SK-N-SH (cell line): ENCODE data around the gene LHPP.

Source experiments
- CHD2 ChIP-seq: fragments of 150-350 bp; IDR thresholded peaks from 2 replicates; pipeline ENCODE4 v1.6.1; 2018; ENCODE audit warnings: low read length; ENCODE audit not compliant: partially characterized antibody
- EP300 ChIP-seq, 2 experiments: IDR thresholded peaks; 2 replicates each; pipeline versions ENCODE4 v1.4.0 to v1.6.1; 2012; ENCODE audit warnings: borderline replicate concordance in 1 of 2, low read depth in 1 of 2, low read length in 1 of 2
- EZH2phosphoT487 ChIP-seq: fragments of 200-600 bp; sonication (generic); IDR thresholded peaks from 2 replicates; pipeline ENCODE4 v1.6.1; 2017; ENCODE audit warnings: low read depth, mixed run types, mild to moderate bottlenecking, antibody characterized with exemption, moderate library complexity, borderline replicate concordance
- NFIC ChIP-seq: IDR thresholded peaks from 2 replicates; pipeline ENCODE4 v1.4.0; 2012; ENCODE audit warnings: borderline replicate concordance
- POLR2AphosphoS5 ChIP-seq: IDR thresholded peaks from 2 replicates; pipeline ENCODE4 v1.6.1; 2012; ENCODE audit warnings: low read depth, low read length
- YY1 ChIP-seq: IDR thresholded peaks from 2 replicates; pipeline ENCODE4 v1.4.0; 2012; ENCODE audit warnings: low read depth, mild to moderate bottlenecking
- TF ChIP-seq, protein P1 (sequence below): IDR thresholded peaks from 2 replicates; pipeline ENCODE4 v1.4.0; 2012; ENCODE audit warnings: low read depth
- TF ChIP-seq, protein P2 (sequence below): fragments of 200-600 bp; sonication (generic); IDR thresholded peaks from 2 replicates; pipeline ENCODE4 v1.6.1; 2017; ENCODE audit warnings: antibody characterized with exemption, mild to moderate bottlenecking, moderate library complexity
- TF ChIP-seq, protein P3 (sequence below): IDR thresholded peaks from 2 replicates; pipeline ENCODE4; 2012

DNA sequence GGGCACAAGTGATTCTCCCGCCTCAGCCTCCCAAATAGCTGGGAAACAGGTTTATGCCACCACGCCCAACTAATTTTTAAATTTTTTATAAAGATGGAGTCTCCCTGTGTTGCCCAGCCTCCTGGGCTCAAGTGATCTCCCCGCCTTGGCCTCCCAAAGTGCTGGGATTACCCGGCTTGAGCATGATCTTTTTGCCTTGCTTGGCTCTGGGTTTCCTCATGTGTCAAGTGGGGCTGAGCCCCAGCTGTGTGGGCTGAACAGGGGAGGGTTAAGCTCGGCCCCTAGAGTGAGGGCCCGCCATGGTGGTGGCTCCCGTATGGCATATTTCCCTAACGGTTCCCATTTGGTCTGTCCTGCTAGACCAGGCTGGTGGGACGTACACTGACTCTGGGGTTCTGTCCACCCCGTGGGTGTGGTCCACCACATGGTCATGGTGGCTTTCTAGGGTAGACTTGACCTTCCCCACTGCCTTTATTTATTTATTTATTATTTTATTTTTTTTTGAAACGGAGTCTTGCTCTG, 66.3 kb downstream of the LHPP start:
- TF ChIP-seq YY1 (no peak), POLR2AphosphoS5 (no peak), NFIC (no peak), EZH2phosphoT487 (no peak), CHD2 (no peak), EP300 (IDR thresholded peaks at IDR 0.05; ENCODE audit: borderline replicate concordance in 1 of 2, low read depth in 1 of 2, low read length in 1 of 2) (no peak)
- TF ChIP-seq, protein P1, sequence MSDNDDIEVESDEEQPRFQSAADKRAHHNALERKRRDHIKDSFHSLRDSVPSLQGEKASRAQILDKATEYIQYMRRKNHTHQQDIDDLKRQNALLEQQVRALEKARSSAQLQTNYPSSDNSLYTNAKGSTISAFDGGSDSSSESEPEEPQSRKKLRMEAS, result no peak
- TF ChIP-seq, protein P2, sequence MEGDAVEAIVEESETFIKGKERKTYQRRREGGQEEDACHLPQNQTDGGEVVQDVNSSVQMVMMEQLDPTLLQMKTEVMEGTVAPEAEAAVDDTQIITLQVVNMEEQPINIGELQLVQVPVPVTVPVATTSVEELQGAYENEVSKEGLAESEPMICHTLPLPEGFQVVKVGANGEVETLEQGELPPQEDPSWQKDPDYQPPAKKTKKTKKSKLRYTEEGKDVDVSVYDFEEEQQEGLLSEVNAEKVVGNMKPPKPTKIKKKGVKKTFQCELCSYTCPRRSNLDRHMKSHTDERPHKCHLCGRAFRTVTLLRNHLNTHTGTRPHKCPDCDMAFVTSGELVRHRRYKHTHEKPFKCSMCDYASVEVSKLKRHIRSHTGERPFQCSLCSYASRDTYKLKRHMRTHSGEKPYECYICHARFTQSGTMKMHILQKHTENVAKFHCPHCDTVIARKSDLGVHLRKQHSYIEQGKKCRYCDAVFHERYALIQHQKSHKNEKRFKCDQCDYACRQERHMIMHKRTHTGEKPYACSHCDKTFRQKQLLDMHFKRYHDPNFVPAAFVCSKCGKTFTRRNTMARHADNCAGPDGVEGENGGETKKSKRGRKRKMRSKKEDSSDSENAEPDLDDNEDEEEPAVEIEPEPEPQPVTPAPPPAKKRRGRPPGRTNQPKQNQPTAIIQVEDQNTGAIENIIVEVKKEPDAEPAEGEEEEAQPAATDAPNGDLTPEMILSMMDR, result no peak
- TF ChIP-seq, protein P3, sequence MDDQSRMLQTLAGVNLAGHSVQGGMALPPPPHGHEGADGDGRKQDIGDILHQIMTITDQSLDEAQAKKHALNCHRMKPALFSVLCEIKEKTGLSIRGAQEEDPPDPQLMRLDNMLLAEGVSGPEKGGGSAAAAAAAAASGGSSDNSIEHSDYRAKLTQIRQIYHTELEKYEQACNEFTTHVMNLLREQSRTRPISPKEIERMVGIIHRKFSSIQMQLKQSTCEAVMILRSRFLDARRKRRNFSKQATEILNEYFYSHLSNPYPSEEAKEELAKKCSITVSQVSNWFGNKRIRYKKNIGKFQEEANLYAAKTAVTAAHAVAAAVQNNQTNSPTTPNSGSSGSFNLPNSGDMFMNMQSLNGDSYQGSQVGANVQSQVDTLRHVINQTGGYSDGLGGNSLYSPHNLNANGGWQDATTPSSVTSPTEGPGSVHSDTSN, result no peak
